ENCODE measurements around the gene CCDC102A. TPM values are rescaled to one million over a fixed set of nuclear protein-coding genes. Genes with fewer than 3 reads are reported as not detected.

Gene CCDC102A
- total and polyA plus RNA-seq, 10 of the 15 experiments (the other 5 are each of a cell fraction or from before 2014, with no cell fraction given): 0.03 to 5.9 (median 2.4) TPM

DNA sequence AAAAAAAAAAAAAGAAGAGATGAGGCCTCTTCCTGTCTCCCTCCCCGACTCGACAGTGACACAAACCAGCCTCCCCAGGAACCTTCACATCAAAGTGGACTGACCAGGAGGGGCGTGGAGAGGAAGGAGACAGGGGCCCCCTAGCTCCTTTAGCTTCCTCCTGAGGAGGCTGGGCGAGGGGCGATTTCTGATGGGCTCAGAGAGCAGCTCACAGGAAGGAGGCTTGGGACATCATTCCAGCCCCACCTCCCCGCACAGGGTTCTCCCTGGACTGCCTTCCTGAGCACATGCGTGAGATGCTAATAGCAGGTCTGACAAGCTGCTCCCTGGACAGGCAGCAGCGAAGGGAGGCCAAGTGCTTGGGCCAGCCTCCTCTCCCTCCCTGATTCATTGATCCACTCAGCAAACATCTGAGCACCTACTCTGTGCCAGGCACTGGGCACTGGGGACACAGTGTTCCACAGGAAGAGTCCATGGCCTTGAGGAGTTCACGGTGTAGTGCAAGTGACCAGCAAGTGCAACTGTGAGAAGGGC lies 35.7 kb downstream of the CCDC102A start:
- 47% methylated on average over 9 of the region's 9 CpGs for WGBS (ENCODE audit: insufficient coverage, insufficient replicate concordance, low lambda C conversion rate, missing lambda C conversion rate)
- in situ Hi-C loops (cut with MboI) (no loop called here), intact Hi-C loops (cut with micrococcal nuclease; ENCODE audit: unreplicated experiment) (no loop called here)
- DNase-seq (ENCODE audit: low read depth, low spot score) (no peak), ATAC-seq (peak; percentile 27; the same call in 1 of the 3 replicates), FAIRE-seq (no peak)
- POLR2A ChIA-PET: interaction anchor here (0.7 to 1.0 kb wide), 2 partner anchors 54 to 1144 kb away, joined by 4 read pairs; partner anchors contain the start of genes CIAPIN1 and COQ9
- Histone ChIP-seq H3K4me2 (ENCODE audit: control insufficient read depth, insufficient read depth) (no peak overlapping the region), H3K4me3 (no peak overlapping the region), H3K27ac (ENCODE audit: control insufficient read depth, insufficient read depth) (no peak overlapping the region), H3K4me1 (ENCODE audit: control insufficient read depth, insufficient read depth, low read length) (no peaks in the 10 kb centered on the region), H4K20me1 (ENCODE audit: control insufficient read depth, insufficient read depth) (no peaks in the 10 kb centered on the region), H3K79me2 (ENCODE audit: control insufficient read depth, insufficient read depth, low read length) (no peaks in the 10 kb centered on the region), H3K27me3 (replicated peaks in 1 of 2; ENCODE audit: control insufficient read depth in 2 of 2, insufficient read depth in 2 of 2, low read length in 1 of 2) (no peaks in the 10 kb centered on the region), H3K9ac (ENCODE audit: control insufficient read depth, insufficient read depth, low read length) (no peak overlapping the region), H2AFZ (ENCODE audit: control insufficient read depth, low read depth, low read length) (no peak overlapping the region; the same call in 1 of the 2 replicates), H3K9me3 (replicated peaks; ENCODE audit: control insufficient read depth, insufficient read depth, low read length) (no peaks in the 10 kb centered on the region), H3K36me3 (ENCODE audit: control insufficient read depth in 2 of 2, insufficient read depth in 2 of 2, low read length in 1 of 2) (no peaks in the 10 kb centered on the region)
- SMC1A ChIA-PET (ENCODE audit: uncharacterized antibody, unreplicated experiment): interaction anchor here (1.2 to 1.5 kb wide), 2 partner anchors 19 to 24 kb away, joined by 3 to 6 read pairs; no protein-coding TSS in a partner anchor
- no TSS peak for BruUV-seq (replicated peaks)
- CTCF ChIA-PET: interaction anchor here (1.1 kb wide), 1 partner anchor 17 kb away, joined by 3 read pairs; no protein-coding TSS in a partner anchor
- RAD21 ChIA-PET (ENCODE audit: unreplicated experiment): no interaction called here
- TF ChIP-seq, protein P1, sequence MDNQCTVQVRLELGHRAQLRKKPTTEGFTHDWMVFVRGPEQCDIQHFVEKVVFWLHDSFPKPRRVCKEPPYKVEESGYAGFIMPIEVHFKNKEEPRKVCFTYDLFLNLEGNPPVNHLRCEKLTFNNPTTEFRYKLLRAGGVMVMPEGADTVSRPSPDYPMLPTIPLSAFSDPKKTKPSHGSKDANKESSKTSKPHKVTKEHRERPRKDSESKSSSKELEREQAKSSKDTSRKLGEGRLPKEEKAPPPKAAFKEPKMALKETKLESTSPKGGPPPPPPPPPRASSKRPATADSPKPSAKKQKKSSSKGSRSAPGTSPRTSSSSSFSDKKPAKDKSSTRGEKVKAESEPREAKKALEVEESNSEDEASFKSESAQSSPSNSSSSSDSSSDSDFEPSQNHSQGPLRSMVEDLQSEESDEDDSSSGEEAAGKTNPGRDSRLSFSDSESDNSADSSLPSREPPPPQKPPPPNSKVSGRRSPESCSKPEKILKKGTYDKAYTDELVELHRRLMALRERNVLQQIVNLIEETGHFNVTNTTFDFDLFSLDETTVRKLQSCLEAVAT (IDR thresholded peaks at IDR 0.05): no peak
- TF ChIP-seq EP300 (IDR thresholded peaks at IDR 0.05; ENCODE audit: borderline replicate concordance in 1 of 2, control insufficient read depth in 1 of 2, low read depth in 2 of 2, low read length in 2 of 2) (no peak), TCF7 (IDR thresholded peaks at IDR 0.05; ENCODE audit: borderline replicate concordance) (no peak), JUND (IDR thresholded peaks at IDR 0.05; ENCODE audit: low read depth, low read length) (no peak), ZZZ3 (IDR thresholded peaks at IDR 0.05; ENCODE audit: control insufficient read depth, insufficient read length, low read depth) (no peak)
- TF ChIP-seq, protein P2, sequence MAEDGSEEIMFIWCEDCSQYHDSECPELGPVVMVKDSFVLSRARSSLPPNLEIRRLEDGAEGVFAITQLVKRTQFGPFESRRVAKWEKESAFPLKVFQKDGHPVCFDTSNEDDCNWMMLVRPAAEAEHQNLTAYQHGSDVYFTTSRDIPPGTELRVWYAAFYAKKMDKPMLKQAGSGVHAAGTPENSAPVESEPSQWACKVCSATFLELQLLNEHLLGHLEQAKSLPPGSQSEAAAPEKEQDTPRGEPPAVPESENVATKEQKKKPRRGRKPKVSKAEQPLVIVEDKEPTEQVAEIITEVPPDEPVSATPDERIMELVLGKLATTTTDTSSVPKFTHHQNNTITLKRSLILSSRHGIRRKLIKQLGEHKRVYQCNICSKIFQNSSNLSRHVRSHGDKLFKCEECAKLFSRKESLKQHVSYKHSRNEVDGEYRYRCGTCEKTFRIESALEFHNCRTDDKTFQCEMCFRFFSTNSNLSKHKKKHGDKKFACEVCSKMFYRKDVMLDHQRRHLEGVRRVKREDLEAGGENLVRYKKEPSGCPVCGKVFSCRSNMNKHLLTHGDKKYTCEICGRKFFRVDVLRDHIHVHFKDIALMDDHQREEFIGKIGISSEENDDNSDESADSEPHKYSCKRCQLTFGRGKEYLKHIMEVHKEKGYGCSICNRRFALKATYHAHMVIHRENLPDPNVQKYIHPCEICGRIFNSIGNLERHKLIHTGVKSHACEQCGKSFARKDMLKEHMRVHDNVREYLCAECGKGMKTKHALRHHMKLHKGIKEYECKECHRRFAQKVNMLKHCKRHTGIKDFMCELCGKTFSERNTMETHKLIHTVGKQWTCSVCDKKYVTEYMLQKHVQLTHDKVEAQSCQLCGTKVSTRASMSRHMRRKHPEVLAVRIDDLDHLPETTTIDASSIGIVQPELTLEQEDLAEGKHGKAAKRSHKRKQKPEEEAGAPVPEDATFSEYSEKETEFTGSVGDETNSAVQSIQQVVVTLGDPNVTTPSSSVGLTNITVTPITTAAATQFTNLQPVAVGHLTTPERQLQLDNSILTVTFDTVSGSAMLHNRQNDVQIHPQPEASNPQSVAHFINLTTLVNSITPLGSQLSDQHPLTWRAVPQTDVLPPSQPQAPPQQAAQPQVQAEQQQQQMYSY (CRISPR knock-in tag; IDR thresholded peaks at IDR 0.05): no peak
- TF ChIP-seq, protein P3, sequence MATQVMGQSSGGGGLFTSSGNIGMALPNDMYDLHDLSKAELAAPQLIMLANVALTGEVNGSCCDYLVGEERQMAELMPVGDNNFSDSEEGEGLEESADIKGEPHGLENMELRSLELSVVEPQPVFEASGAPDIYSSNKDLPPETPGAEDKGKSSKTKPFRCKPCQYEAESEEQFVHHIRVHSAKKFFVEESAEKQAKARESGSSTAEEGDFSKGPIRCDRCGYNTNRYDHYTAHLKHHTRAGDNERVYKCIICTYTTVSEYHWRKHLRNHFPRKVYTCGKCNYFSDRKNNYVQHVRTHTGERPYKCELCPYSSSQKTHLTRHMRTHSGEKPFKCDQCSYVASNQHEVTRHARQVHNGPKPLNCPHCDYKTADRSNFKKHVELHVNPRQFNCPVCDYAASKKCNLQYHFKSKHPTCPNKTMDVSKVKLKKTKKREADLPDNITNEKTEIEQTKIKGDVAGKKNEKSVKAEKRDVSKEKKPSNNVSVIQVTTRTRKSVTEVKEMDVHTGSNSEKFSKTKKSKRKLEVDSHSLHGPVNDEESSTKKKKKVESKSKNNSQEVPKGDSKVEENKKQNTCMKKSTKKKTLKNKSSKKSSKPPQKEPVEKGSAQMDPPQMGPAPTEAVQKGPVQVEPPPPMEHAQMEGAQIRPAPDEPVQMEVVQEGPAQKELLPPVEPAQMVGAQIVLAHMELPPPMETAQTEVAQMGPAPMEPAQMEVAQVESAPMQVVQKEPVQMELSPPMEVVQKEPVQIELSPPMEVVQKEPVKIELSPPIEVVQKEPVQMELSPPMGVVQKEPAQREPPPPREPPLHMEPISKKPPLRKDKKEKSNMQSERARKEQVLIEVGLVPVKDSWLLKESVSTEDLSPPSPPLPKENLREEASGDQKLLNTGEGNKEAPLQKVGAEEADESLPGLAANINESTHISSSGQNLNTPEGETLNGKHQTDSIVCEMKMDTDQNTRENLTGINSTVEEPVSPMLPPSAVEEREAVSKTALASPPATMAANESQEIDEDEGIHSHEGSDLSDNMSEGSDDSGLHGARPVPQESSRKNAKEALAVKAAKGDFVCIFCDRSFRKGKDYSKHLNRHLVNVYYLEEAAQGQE (IDR thresholded peaks at IDR 0.05; ENCODE audit: low read depth, low read length): no peak

All from GM12878 (cell line).